Omental fat pad (tissue), 4 donors: ENCODE measurements around the gene SMIM41. TPM values are rescaled to one million over a fixed set of nuclear protein-coding genes. Genes with fewer than 3 reads are reported as not detected.
A peak's percentile ranks its signal among the peaks of the same experiment; 100 is the strongest.

Source experiments
- ATAC-seq: fragments of 150-250 bp; one replicate; pipeline ENCODE4 v1.9.1; 2016; ENCODE audit warnings: mild to moderate bottlenecking, moderate library complexity; ENCODE audit not compliant: low FRiP score
- DNase-seq: peaks from one replicate; pipeline ENCODE4 v3.0.0-alpha.2; 2019; ENCODE audit warnings: low spot score
- CTCF ChIP-seq, 3 donors: fragments of 450-650 bp; IDR thresholded peaks; one replicate each; pipeline ENCODE4 v1.5.1; 2016 to 2017; ENCODE audit warnings: antibody characterized with exemption in 3 of 3, mild to moderate bottlenecking in 3 of 3, moderate library complexity in 2 of 3
- total RNA-seq, 4 donors: library from RNA; depleted of rRNA; stranded (reverse); fragments of >200 nt; gene quantifications; one replicate each; pipeline ENCODE4 v1.1.0, GENCODE V29; 2016

SMIM41 gene
- total RNA-seq, 4 donors from 2014 or later = 1.1 to 1.9 (median 1.1) TPM; not detected in 1

- DNase-seq = no peak
- ATAC-seq = peak; percentile 32
- TF ChIP-seq CTCF (IDR thresholded peaks at IDR 0.05) = no peak
Measured at GRCh38 chr12:52059582-52060497, 19.7 kb upstream of the SMIM41 start.

- no peak for DNase-seq
- TF ChIP-seq CTCF (IDR thresholded peaks at IDR 0.05) = no peak
- peak; percentile 1 for ATAC-seq
Measured at GRCh38 chr12:52060498-52061177, 18.9 kb upstream of the SMIM41 start.

GRCh38 chr12:52061470-52062166, 17.9 kb upstream of the SMIM41 start:
- DNase-seq (no peak), ATAC-seq (no peak)
- TF ChIP-seq CTCF (IDR thresholded peaks at IDR 0.05) = no peak

- ATAC-seq (no peak), DNase-seq (no peak)
- no peak for TF ChIP-seq CTCF (IDR thresholded peaks at IDR 0.05)
Measured at GRCh38 chr12:52062167-52063081, 17.1 kb upstream of the SMIM41 start.

- DNase-seq (no peak), ATAC-seq (no peak)
- no peak for TF ChIP-seq CTCF (IDR thresholded peaks at IDR 0.05)
Measured at GRCh38 chr12:52063082-52063924, 16.2 kb upstream of the SMIM41 start.
